K562 (cell line): Measurements from ENCODE around the gene FMNL1. TPM values are rescaled to one million over a fixed set of nuclear protein-coding genes. Genes with fewer than 3 reads are reported as not detected.

ENCODE experiments used
- ATAC-seq: fragments of 200-7000 bp; cut with Tn5 transposase; 3 replicates; pipeline ENCODE4 v1.9.1; 2020; ENCODE audit warnings: moderate library complexity
- BruUV-seq: library from RNA; stranded (reverse); fragments of 400-500 nt; replicated peaks from 2 replicates; lab custom pipeline; 2021; lab: Mats Ljungman, UMichigan
- CTCF ChIA-PET: fragments of 300-600 bp; formaldehyde crosslinking; extraction: SDS; loops from one replicate; lab custom pipeline; 2021; ENCODE audit warnings: low intra/inter-chr PET ratio; lab: Yijun Ruan, JAX
- POLR2A ChIA-PET: fragments of 300-600, 350-650 bp; sonication (Branson Sonifier 250); formaldehyde crosslinking; extraction: SDS; loops from one replicate; lab custom pipeline; 2021; ENCODE audit warnings: antibody characterized with exemption, inconsistent platforms; lab: Yijun Ruan, JAX
- DNase-seq, 4 experiments: peaks; one replicate each; pipeline versions ENCODE4 v3.0.0 to v3.0.0-alpha.2; 2011 to 2018; ENCODE audit warnings: low spot score in 3 of 4, mixed read lengths in 3 of 4; ENCODE audit errors: extremely low read depth in 1 of 4
- FAIRE-seq: peaks from 2 replicates; lab custom pipeline; 2011; peaks lifted over from hg19 to GRCh38; lab: Jason Lieb, UNC
- H2AFZ ChIP-seq: 2 replicates; pipeline ENCODE4 v1.6.0; 2011; ENCODE audit warnings: low read depth, low read length, control low read depth, inconsistent platforms
- H3K27ac ChIP-seq: fragments of 200-600 bp; 3 replicates; pipeline ENCODE4 v1.8.0; 2011; ENCODE audit warnings: low read depth, mild to moderate bottlenecking, control low read depth, inconsistent platforms, low read length, moderate library complexity, mixed read lengths; ENCODE audit errors: extremely low read depth
- H3K27me3 ChIP-seq, 2 experiments: fragments of 300-600 bp in 1 of 2; 2 replicates in 1 of 2; 3 replicates in 1 of 2; pipeline versions ENCODE4 v1.6.0 to v1.8.0; 2011; ENCODE audit warnings: inconsistent platforms in 2 of 2, low read length in 2 of 2, mild to moderate bottlenecking in 1 of 2, mixed read lengths in 1 of 2, moderate library complexity in 1 of 2; ENCODE audit not compliant: control insufficient read depth in 2 of 2, insufficient read depth in 2 of 2
- H3K36me3 ChIP-seq: fragments of 300-600 bp; 3 replicates; pipeline ENCODE4 v1.8.0; 2011; ENCODE audit warnings: mild to moderate bottlenecking, low read length, inconsistent platforms; ENCODE audit not compliant: control insufficient read depth, insufficient read depth
- H3K4me1 ChIP-seq, 2 experiments: fragments of 200-600 bp in 1 of 2; replicated peaks in 1 of 2; 2 replicates in 1 of 2; 3 replicates in 1 of 2; pipeline versions ENCODE4 v1.5.1 to v1.8.0; 2011; ENCODE audit warnings: inconsistent platforms in 2 of 2, low read length in 2 of 2, mild to moderate bottlenecking in 1 of 2, mixed read lengths in 1 of 2, moderate library complexity in 1 of 2; ENCODE audit not compliant: control insufficient read depth in 2 of 2, insufficient read depth in 2 of 2
- H3K4me2 ChIP-seq: 2 replicates; pipeline ENCODE4 v1.6.1; 2011; ENCODE audit warnings: low read length, control low read depth, inconsistent platforms, mixed read lengths; ENCODE audit not compliant: insufficient read depth
- H3K4me3 ChIP-seq: fragments of 200-600 bp; sonication (generic), shearing (Covaris generic); 2 replicates; pipeline ENCODE4 v1.5.1; 2016; ENCODE audit warnings: control low read depth, inconsistent platforms
- H3K79me2 ChIP-seq: fragments of 200-600 bp; 3 replicates; pipeline ENCODE4 v1.8.0; 2011; ENCODE audit warnings: low read length, inconsistent platforms; ENCODE audit not compliant: control insufficient read depth, insufficient read depth
- H3K9ac ChIP-seq, 2 experiments: 2 replicates each; pipeline versions ENCODE4 v1.6.0 to v1.6.1; 2011; ENCODE audit warnings: low read depth in 2 of 2, low read length in 2 of 2, control low read depth in 1 of 2, inconsistent platforms in 1 of 2, mild to moderate bottlenecking in 1 of 2, mixed read lengths in 1 of 2; ENCODE audit not compliant: insufficient read depth in 1 of 2
- H3K9me1 ChIP-seq: one replicate; pipeline ENCODE4 v1.6.0; 2011; ENCODE audit warnings: inconsistent platforms, mild to moderate bottlenecking, low read length, moderate library complexity; ENCODE audit not compliant: control insufficient read depth, insufficient read depth
- H3K9me3 ChIP-seq: replicated peaks from 2 replicates; pipeline ENCODE4 v1.5.1; 2011; ENCODE audit warnings: low read depth, low read length, inconsistent platforms; ENCODE audit not compliant: control insufficient read depth, insufficient read depth
- H4K20me1 ChIP-seq: replicated peaks from 2 replicates; pipeline ENCODE4 v1.6.1; 2011; ENCODE audit warnings: low read length, inconsistent platforms, mixed read lengths; ENCODE audit not compliant: control insufficient read depth, insufficient read depth
- COPS2 ChIP-seq: fragments of 450-650 bp; conservative IDR thresholded peaks from 2 replicates; pipeline ENCODE4 v1.6.1; 2016; ENCODE audit warnings: mild to moderate bottlenecking, moderate library complexity
- PKNOX1 ChIP-seq: fragments of 450-650 bp; IDR thresholded peaks from 2 replicates; pipeline ENCODE4 v1.6.1; 2016
- ZNF263 ChIP-seq: sonication (generic); formaldehyde crosslinking; IDR thresholded peaks from 2 replicates; pipeline ENCODE4 v1.8.0; 2022; ENCODE audit warnings: mild to moderate bottlenecking, missing genetic modification reagents, borderline replicate concordance
- ZNF507 ChIP-seq: conservative IDR thresholded peaks from 2 replicates; pipeline ENCODE4 v1.6.1; 2017; ENCODE audit warnings: missing genetic modification characterization, missing compliant biosample characterization
- ZNF561 ChIP-seq: fragments of 450-650 bp; formaldehyde crosslinking; conservative IDR thresholded peaks from 2 replicates; pipeline ENCODE4 v1.4.0; 2020; ENCODE audit warnings: mild to moderate bottlenecking, moderate library complexity
- WGBS: fragments of 100-300 bp; shearing (Covaris generic); methylation state at CpG from one replicate; pipeline ENCODE4 v1.1.6; 2016; ENCODE audit warnings: low coverage, mixed read lengths; ENCODE audit not compliant: insufficient coverage; ENCODE audit errors: missing lambda C conversion rate; 5-methylcytosine and 5-hydroxymethylcytosine counted together
- in situ Hi-C: fragments of 300-500 bp; cut with MboI; formaldehyde crosslinking; loops from 4 replicates; pipeline ENCODE4 v1.15.0; 2018; ENCODE audit warnings: inconsistent platforms, mixed read lengths
- intact Hi-C: fragments of 100-400 bp; cut with micrococcal nuclease; formaldehyde crosslinking; loops from 2 replicates; pipeline ENCODE4 v1.14.2; 2022
- polyA plus RNA-seq, 8 experiments: library from polyadenylated mRNA; depleted of rRNA in 4 of 8; stranded (reverse) in 5 of 8; unstranded in 3 of 8; fragments of >200 nt; fragmentation: Nextera tagmentation in 2 of 8; fragmentation: Illumina TruSeq in 1 of 8; extraction: Ambion mirVana in 2 of 8; extraction: Trizol in 1 of 8; gene quantifications; 2 replicates each; pipeline versions ENCODE4 v1.2.1 to v1.2.3, GENCODE V29; 2011 to 2014; ENCODE audit warnings: inconsistent platforms in 1 of 8, missing spikeins in 1 of 8
- total RNA-seq, 7 experiments: library from RNA; depleted of rRNA in 6 of 7; stranded (reverse); fragments of >200 nt in 6 of 7; fragmentation: Illumina TruSeq in 2 of 7; extraction: Trizol in 2 of 7; gene quantifications; 2 replicates each; pipeline versions ENCODE4 v1.2.1 to v1.2.3, GENCODE V29; 2011 to 2021; ENCODE audit warnings: low replicate concordance in 1 of 7

Gene FMNL1
- total and polyA plus RNA-seq, 9 of the 15 experiments (the other 6 are each of a cell fraction or from before 2014, with no cell fraction given): 0.70 to 36.6 (median 7.7) TPM

- ATAC-seq (no peak), FAIRE-seq (no peak), DNase-seq (peak in 1 of 4 experiments; percentile 3)
- Histone ChIP-seq H3K9me1 (no peaks in the 10 kb centered on the region), H3K27me3 (no peaks in the 10 kb centered on the region; a peak in 2 of 5 replicates), H3K4me3 (no peak overlapping the region), H4K20me1 (no peaks in the 10 kb centered on the region), H2AFZ (no peak overlapping the region), H3K9me3 (no peaks in the 10 kb centered on the region), H3K4me2 (no peak overlapping the region), H3K27ac (no peak overlapping the region), H3K9ac (no peak overlapping the region), H3K36me3 (no peaks in the 10 kb centered on the region), H3K79me2 (no peaks in the 10 kb centered on the region), H3K4me1 (no peaks in the 10 kb centered on the region)
- no peak for TF ChIP-seq ZNF507
- no peak for TF ChIP-seq PKNOX1
- TF ChIP-seq COPS2: no peak
- no peak for TF ChIP-seq ZNF561 (CRISPR knock-in tag)
- TF ChIP-seq ZNF263 (CRISPR knock-in tag): no peak
- intact Hi-C loops (no loop called here), in situ Hi-C loops (no loop called here)
- no TSS peak for BruUV-seq
- WGBS: 24% methylated on average over 11 of the region's 11 CpGs
- ChIA-PET POLR2A (interaction anchor here (1.2 to 6.9 kb wide), 2 partner anchors 29 to 41 kb away, joined by 6 to 58 read pairs; partner anchors contain the start of genes HEXIM1 and HEXIM2), CTCF (no interaction called here)
Measured at GRCh38 chr17:45190503-45191255, 31.0 kb upstream of the FMNL1 start.
